Dedifferentiated amniotic fluid mesenchymal stem cell (primary cell): Measurements from ENCODE around the gene SELENOI.
"Not testable (repeated sequence)": the region's sequence is repeated elsewhere in the genome, so short reads cannot be mapped to it uniquely, and the experiment has no call there.

ENCODE experiments used
- DNase-seq: peaks from one replicate; pipeline ENCODE4 v3.0.0-alpha.2; 2016; ENCODE audit errors: extremely low spot score

SELENOI gene

GRCh38 chr2:26327291-26328272 lies 18.4 kb upstream of the SELENOI start:
- no peak for DNase-seq

GRCh38 chr2:26329083-26329482 lies 16.9 kb upstream of the SELENOI start:
- not testable (repeated sequence) for DNase-seq

DNA sequence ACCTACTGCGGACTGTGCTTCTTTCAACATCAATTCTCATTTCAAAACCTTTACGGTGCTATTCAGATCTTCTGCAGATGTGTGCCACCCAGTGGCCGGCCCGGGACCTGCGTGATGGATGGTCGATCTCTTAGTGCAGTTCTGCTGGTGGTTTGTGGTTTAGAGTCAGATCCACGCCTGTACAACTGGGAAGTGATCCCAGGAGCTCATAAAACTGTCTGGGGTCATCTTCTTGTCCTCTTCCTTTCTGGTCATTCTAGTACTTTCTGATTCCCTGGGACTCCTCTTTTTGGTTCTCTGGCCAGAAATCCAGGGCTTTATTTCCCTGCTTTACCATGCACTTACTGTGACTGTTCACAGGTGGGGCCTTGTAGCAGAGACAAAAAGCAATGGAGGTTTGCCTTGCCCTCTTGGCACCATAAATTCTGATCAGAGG lies 15.8 kb upstream of the SELENOI start:
- DNase-seq, result peak; percentile 81

GRCh38 chr2:26330604-26331003 lies 15.3 kb upstream of the SELENOI start:
- no peak for DNase-seq

- DNase-seq, result not testable (repeated sequence)
These were observed 14.6 kb upstream of the SELENOI start for GRCh38 chr2:26331321-26331720.

DNA sequence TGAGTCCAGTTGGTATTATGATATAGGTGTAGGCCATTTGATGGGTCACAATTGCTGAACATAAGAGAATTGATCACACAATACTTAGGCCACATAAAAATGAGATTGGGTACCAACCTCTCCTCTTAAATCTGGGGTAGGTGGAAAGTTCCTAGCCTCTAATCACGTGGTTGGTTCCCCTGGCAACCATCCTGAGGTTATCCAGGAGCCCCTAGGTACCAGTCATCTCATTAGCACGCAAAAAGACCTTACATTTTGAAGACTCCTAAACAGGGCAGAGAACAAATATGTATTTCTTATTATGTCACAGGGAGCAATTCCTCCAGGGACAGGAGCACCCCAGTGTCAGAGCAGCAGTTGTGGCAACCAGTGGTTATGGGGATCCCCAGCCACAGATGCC lies 12.7 kb upstream of the SELENOI start:
- DNase-seq, result no peak

GRCh38 chr2:26335231-26335630 lies 10.7 kb upstream of the SELENOI start:
- DNase-seq, result no peak

- no peak for DNase-seq
These were observed 9.2 kb upstream of the SELENOI start for GRCh38 chr2:26336719-26337118.

DNA sequence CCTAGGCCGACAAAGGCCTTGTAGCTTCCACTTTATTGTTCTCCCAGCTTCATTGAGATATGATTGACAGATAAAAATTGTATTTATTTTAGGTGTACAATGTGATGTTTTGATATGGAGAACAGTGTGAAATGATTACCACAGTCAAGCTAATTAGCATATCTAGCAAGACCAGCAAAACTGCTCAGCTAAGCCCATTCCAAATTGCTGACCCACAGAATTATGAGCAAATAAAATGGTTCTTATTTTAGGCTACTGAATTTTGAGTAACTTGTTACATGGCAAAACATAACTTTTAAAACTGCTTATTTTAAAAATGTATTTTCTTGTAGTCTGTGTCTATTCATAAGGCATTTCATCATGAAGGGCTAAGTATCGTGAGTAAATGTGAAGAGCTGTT lies 8.6 kb upstream of the SELENOI start:
- no peak for DNase-seq

- DNase-seq, result no peak
These were observed 5.1 kb upstream of the SELENOI start for GRCh38 chr2:26340831-26341230.

- no peak for DNase-seq
These were observed 1.2 kb upstream of the SELENOI start for GRCh38 chr2:26344581-26345282.

DNA sequence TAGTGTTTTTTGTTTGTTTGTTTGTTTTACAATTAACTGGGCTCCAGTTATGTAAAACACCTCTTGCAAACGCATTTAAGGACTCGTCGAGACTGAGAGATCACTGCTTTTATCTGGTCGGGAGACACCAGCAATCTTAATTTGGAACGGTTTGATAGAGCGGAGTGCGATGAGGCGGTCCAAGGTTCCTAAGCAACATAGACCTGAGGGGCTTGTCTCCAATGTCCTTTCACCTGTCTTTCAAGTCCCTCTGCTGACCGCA lies 729 bp upstream of the SELENOI start:
- DNase-seq, result no peak

DNA sequence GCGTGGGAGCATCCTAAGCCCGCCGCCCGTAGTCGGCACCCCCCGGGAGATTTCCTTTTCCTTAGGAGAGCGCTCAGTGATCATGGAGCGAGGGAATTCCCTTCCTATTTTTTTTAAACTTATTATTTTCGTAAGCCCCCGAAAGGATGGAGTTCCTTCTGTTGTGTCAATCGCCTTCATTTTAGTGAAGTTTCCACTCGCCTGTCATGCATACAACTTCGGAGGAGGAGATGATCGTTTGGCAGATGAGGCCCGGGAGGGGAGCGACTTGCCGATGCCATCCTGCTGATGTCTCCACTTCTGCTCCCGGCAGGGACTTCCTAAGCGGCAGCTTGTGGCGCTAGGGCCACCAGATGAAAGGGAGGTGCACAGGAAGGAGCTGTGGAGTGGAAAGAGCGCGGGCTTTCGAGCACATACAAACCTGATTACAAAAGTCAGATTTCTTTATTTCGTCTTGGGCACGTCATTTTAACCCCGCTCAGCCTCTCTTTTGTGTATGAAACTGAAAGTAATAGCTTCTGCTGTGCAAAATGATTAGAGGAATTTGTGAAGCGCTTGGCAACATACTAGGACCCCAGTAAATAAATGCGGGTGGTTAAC lies 611 bp downstream of the SELENOI start, which contains the start of gene ADGRF3:
Gene ADGRF3, minus strand, starts transcription at position 336 of the 600 bp plus-strand sequence. CDS start 555 bp downstream, outside the sequence.
- DNase-seq, result peak; percentile 43

DNA sequence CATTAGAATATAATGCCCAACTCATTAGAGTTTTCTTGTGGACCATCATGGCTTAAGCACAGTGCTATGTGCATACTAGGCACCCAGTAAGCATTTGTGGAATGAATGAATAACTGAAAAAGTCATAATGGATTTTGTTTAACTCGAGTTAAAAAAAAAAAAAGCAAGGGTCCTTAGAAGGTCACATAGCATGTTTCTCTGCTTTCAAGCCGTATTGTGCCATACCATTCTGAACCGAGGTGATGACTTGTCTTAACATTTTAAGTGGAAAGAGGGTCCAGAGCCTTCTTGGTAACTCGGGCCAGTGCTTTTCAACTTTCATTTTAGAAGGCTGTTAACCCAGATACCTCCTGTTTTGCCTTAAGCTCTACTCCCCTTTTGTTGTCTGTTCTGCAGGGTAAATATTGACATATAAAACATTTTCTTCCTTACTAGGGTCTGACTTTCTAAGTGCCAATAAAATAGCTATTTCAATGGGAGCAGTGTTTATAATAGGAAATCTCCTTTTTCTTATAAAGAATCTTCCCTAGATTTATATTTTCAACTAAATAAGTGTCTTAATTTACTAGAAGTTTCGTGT lies 1.4 kb downstream of the SELENOI start:
- DNase-seq, result peak; percentile 33

GRCh38 chr2:26349690-26350089 lies 3.7 kb downstream of the SELENOI start:
- no peak for DNase-seq

GRCh38 chr2:26351375-26352090 lies 5.6 kb downstream of the SELENOI start:
- DNase-seq, result no peak

GRCh38 chr2:26352892-26353291 lies 6.9 kb downstream of the SELENOI start:
- no peak for DNase-seq

GRCh38 chr2:26354469-26354868 lies 8.5 kb downstream of the SELENOI start:
- not testable (repeated sequence) for DNase-seq

- peak; percentile 97 for DNase-seq
These were observed 9.4 kb downstream of the SELENOI start for GRCh38 chr2:26355038-26355995.

DNA sequence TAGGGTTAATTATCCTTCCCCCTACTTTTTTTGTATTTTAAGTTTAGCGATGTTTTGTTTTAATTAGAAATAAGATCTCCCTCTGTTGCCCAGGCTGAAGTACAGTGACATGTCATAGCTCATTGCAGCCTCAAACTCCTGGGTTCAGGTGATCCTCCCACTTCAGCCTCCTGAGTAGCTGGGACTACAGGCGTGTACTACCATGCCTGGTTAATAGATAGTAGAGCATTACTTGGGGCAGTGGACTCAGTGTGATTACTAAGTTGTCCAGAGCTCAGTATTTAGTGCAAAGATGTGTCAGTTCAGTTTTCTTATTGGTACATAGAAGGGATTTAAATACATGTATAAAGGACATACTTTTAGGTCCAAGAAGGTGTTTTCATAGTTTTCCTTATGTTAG lies 10.2 kb downstream of the SELENOI start:
- DNase-seq, result no peak
